K562 (cell line): ENCODE data around the gene GPR137C. TPM values are rescaled to one million over a fixed set of nuclear protein-coding genes. Genes with fewer than 3 reads are reported as not detected.

Source experiments
- BRCA1 ChIP-seq, 2 experiments: fragments of 450-650 bp in 1 of 2; sonication (generic) in 1 of 2; formaldehyde crosslinking in 1 of 2; IDR thresholded peaks; 2 replicates each; pipeline versions ENCODE4 v1.5.0 to v1.6.1; 2017 to 2020; ENCODE audit warnings: mild to moderate bottlenecking in 1 of 2, missing genetic modification reagents in 1 of 2
- C11orf30 ChIP-seq: fragments of 450-650 bp; IDR thresholded peaks from 2 replicates; pipeline ENCODE4 v1.6.1; 2016; ENCODE audit warnings: low read depth, mild to moderate bottlenecking
- MGA ChIP-seq: fragments of 450-650 bp; IDR thresholded peaks from 2 replicates; pipeline ENCODE4 v1.6.1; 2016; ENCODE audit warnings: mild to moderate bottlenecking, moderate library complexity
- MNT ChIP-seq, 2 experiments: fragments of 450-650 bp; conservative IDR thresholded peaks; 2 replicates each; pipeline ENCODE4 v1.6.1; 2017; ENCODE audit warnings: mild to moderate bottlenecking in 2 of 2, moderate library complexity in 2 of 2
- POLR3A ChIP-seq: IDR thresholded peaks from 2 replicates; pipeline ENCODE4 v1.6.1; 2011; ENCODE audit warnings: borderline replicate concordance, mild to moderate bottlenecking, moderate library complexity; ENCODE audit not compliant: insufficient read length, insufficient read depth; ENCODE audit errors: extremely low read depth
- RFX7 ChIP-seq: fragments of 250-450 bp; sonication (Bioruptor Pico); IDR thresholded peaks from 2 replicates; pipeline ENCODE4 v1.5.1; 2021; ENCODE audit warnings: mild to moderate bottlenecking
- THAP7 ChIP-seq: fragments of 250-450 bp; sonication (Bioruptor Pico); IDR thresholded peaks from 2 replicates; pipeline ENCODE4 v1.5.0; 2021
- ZBTB12 ChIP-seq: fragments of 250-450 bp; sonication (Bioruptor Pico); IDR thresholded peaks from 2 replicates; pipeline ENCODE4 v1.4.0; 2020
- ZNF143 ChIP-seq: sonication (generic); formaldehyde crosslinking; IDR thresholded peaks from 2 replicates; pipeline ENCODE4 v1.9.0; 2022; ENCODE audit warnings: mild to moderate bottlenecking, missing genetic modification reagents
- ZNF436 ChIP-seq: fragments of 250-450, 450-650 bp; sonication (Bioruptor Pico); formaldehyde crosslinking; IDR thresholded peaks from 2 replicates; pipeline ENCODE4 v1.7.0; 2020; ENCODE audit warnings: mild to moderate bottlenecking
- polyA plus RNA-seq, 8 experiments: library from polyadenylated mRNA; depleted of rRNA in 4 of 8; stranded (reverse) in 5 of 8; unstranded in 3 of 8; fragments of >200 nt; fragmentation: Nextera tagmentation in 2 of 8; fragmentation: Illumina TruSeq in 1 of 8; extraction: Ambion mirVana in 2 of 8; extraction: Trizol in 1 of 8; gene quantifications; 2 replicates each; pipeline versions ENCODE4 v1.2.1 to v1.2.3, GENCODE V29; 2011 to 2014; ENCODE audit warnings: inconsistent platforms in 1 of 8, missing spikeins in 1 of 8
- total RNA-seq, 7 experiments: library from RNA; depleted of rRNA in 6 of 7; stranded (reverse); fragments of >200 nt in 6 of 7; fragmentation: Illumina TruSeq in 2 of 7; extraction: Trizol in 2 of 7; gene quantifications; 2 replicates each; pipeline versions ENCODE4 v1.2.1 to v1.2.3, GENCODE V29; 2011 to 2021; ENCODE audit warnings: low replicate concordance in 1 of 7

The GPR137C gene
- total and polyA plus RNA-seq, 9 of the 15 experiments (the other 6 are each of a cell fraction or from before 2014, with no cell fraction given): 0.03 to 0.31 (median 0.06) TPM; not detected in 4

- no peak for TF ChIP-seq C11orf30
- 0 out of 2 replicates have a peak, but pooled peaks have one; percentile 18 for TF ChIP-seq ZBTB12 (CRISPR knock-in tag)
- no peak for TF ChIP-seq ZNF436
- no peak for TF ChIP-seq RFX7 (CRISPR knock-in tag)
- TF ChIP-seq POLR3A: no peak
- TF ChIP-seq MNT (conservative IDR thresholded peaks at IDR 0.05): peak; percentile 88 to 89
- TF ChIP-seq ZNF143 (CRISPR knock-in tag): no peak
- TF ChIP-seq THAP7 (CRISPR knock-in tag): no peak
- TF ChIP-seq BRCA1 (IDR thresholded peaks at IDR 0.05): no peak
- no peak for TF ChIP-seq BRCA1 (CRISPR knock-in tag; IDR thresholded peaks at IDR 0.05)
- peak; percentile 86 for TF ChIP-seq MGA
Measured at GRCh38 chr14:52552063-52552988, at the start of gene GPR137C, which contains the start of gene TXNDC16 (continued).
